HepG2 (cell line): Measurements from ENCODE around the gene MAP3K2. TPM values are rescaled to one million over a fixed set of nuclear protein-coding genes. Genes with fewer than 3 reads are reported as not detected.

Experiments used
- CBX1 ChIP-seq: IDR thresholded peaks from one replicate; pipeline ENCODE4 v1.6.1; 2016; ENCODE audit warnings: antibody characterized with exemption, low read depth
- CHCHD3 ChIP-seq: sonication (generic); formaldehyde crosslinking; IDR thresholded peaks from 2 replicates; pipeline ENCODE4 v1.8.0; 2022; ENCODE audit warnings: mild to moderate bottlenecking, missing genetic modification reagents, moderate library complexity
- HDAC1 ChIP-seq: sonication (generic); formaldehyde crosslinking; IDR thresholded peaks from 2 replicates; pipeline ENCODE4 v1.5.1; 2020; ENCODE audit warnings: mild to moderate bottlenecking, missing genetic modification reagents
- HMGA1 ChIP-seq: sonication (generic); formaldehyde crosslinking; conservative IDR thresholded peaks from 2 replicates; pipeline ENCODE4 v1.4.0; 2020; ENCODE audit warnings: missing genetic modification reagents
- HOXD1 ChIP-seq: sonication (generic); formaldehyde crosslinking; IDR thresholded peaks from 2 replicates; pipeline ENCODE4 v1.5.0; 2020; ENCODE audit warnings: missing genetic modification reagents
- JUN ChIP-seq: sonication (generic); formaldehyde crosslinking; IDR thresholded peaks from 2 replicates; pipeline ENCODE4 v1.4.0; 2020; ENCODE audit warnings: mild to moderate bottlenecking, missing genetic modification reagents
- MEIS2 ChIP-seq: sonication (generic); formaldehyde crosslinking; IDR thresholded peaks from 2 replicates; pipeline ENCODE4 v1.9.0; 2021; ENCODE audit warnings: mild to moderate bottlenecking, missing genetic modification reagents
- MTA3 ChIP-seq: sonication (generic); formaldehyde crosslinking; IDR thresholded peaks from 2 replicates; pipeline ENCODE4 v1.4.0; 2020; ENCODE audit warnings: missing genetic modification reagents
- NFATC3 ChIP-seq: sonication (generic); formaldehyde crosslinking; IDR thresholded peaks from 2 replicates; pipeline ENCODE4 v1.5.1; 2020; ENCODE audit warnings: mild to moderate bottlenecking, missing genetic modification reagents
- NFIB ChIP-seq: sonication (generic); formaldehyde crosslinking; IDR thresholded peaks from 2 replicates; pipeline ENCODE4 v1.9.0; 2021; ENCODE audit warnings: missing genetic modification reagents, mild to moderate bottlenecking, borderline replicate concordance
- POLR2AphosphoS2 ChIP-seq: IDR thresholded peaks from 2 replicates; pipeline ENCODE4 v1.6.1; 2011; ENCODE audit warnings: low read depth, low read length, improper control_type of control experiment
- RORA ChIP-seq: sonication (generic); formaldehyde crosslinking; IDR thresholded peaks from 2 replicates; pipeline ENCODE4 v1.5.0; 2020; ENCODE audit warnings: mild to moderate bottlenecking, missing genetic modification reagents, moderate library complexity
- TERF1 ChIP-seq: sonication (generic); formaldehyde crosslinking; IDR thresholded peaks from 2 replicates; pipeline ENCODE4 v1.8.0; 2022; ENCODE audit warnings: mild to moderate bottlenecking, missing genetic modification reagents, moderate library complexity
- TRIM24 ChIP-seq: sonication (generic); formaldehyde crosslinking; IDR thresholded peaks from 2 replicates; pipeline ENCODE4 v1.8.0; 2022; ENCODE audit warnings: mild to moderate bottlenecking, missing genetic modification reagents
- ZC3H4 ChIP-seq: sonication (generic); formaldehyde crosslinking; IDR thresholded peaks from 2 replicates; pipeline ENCODE4 v1.4.0; 2020; ENCODE audit warnings: missing genetic modification reagents, borderline replicate concordance
- ZGPAT ChIP-seq: IDR thresholded peaks from 2 replicates; pipeline ENCODE4 v1.6.1; 2016; ENCODE audit warnings: mild to moderate bottlenecking
- ZMYM2 ChIP-seq: sonication (generic); formaldehyde crosslinking; IDR thresholded peaks from 2 replicates; pipeline ENCODE4 v1.8.0; 2022; ENCODE audit warnings: mild to moderate bottlenecking, missing genetic modification reagents
- ZNF207 ChIP-seq: fragments of 450-650 bp; IDR thresholded peaks from 2 replicates; pipeline ENCODE4 v1.6.1; 2016; ENCODE audit warnings: antibody characterized with exemption, borderline replicate concordance
- ZNF225 ChIP-seq: sonication (generic); formaldehyde crosslinking; IDR thresholded peaks from 2 replicates; pipeline ENCODE4 v1.4.0; 2020; ENCODE audit warnings: mild to moderate bottlenecking, missing genetic modification reagents
- ZNF253 ChIP-seq: sonication (generic); formaldehyde crosslinking; IDR thresholded peaks from 2 replicates; pipeline ENCODE4 v1.8.0; 2022; ENCODE audit warnings: mild to moderate bottlenecking, missing genetic modification reagents, borderline replicate concordance
- ZNF260 ChIP-seq: sonication (generic); formaldehyde crosslinking; IDR thresholded peaks from 2 replicates; pipeline ENCODE4 v1.4.0; 2020; ENCODE audit warnings: missing genetic modification reagents, low read depth, mild to moderate bottlenecking, borderline replicate concordance
- ZNF513 ChIP-seq: sonication (generic); formaldehyde crosslinking; conservative IDR thresholded peaks from 2 replicates; pipeline ENCODE4 v1.5.0; 2020; ENCODE audit warnings: missing genetic modification reagents
- ZNF567 ChIP-seq: sonication (generic); formaldehyde crosslinking; IDR thresholded peaks from 2 replicates; pipeline ENCODE4 v1.8.1; 2023; ENCODE audit warnings: mild to moderate bottlenecking, missing genetic modification reagents, borderline replicate concordance
- ZNF576 ChIP-seq: sonication (generic); formaldehyde crosslinking; IDR thresholded peaks from 2 replicates; pipeline ENCODE4 v1.4.0; 2020; ENCODE audit warnings: mild to moderate bottlenecking, missing genetic modification reagents
- ZNF589 ChIP-seq: sonication (generic); formaldehyde crosslinking; conservative IDR thresholded peaks from 2 replicates; pipeline ENCODE4 v1.8.0; 2022; ENCODE audit warnings: mild to moderate bottlenecking, moderate library complexity, missing genetic modification reagents
- ZNF766 ChIP-seq: sonication (generic); formaldehyde crosslinking; IDR thresholded peaks from 2 replicates; pipeline ENCODE4 v1.5.0; 2020; ENCODE audit warnings: missing genetic modification reagents, borderline replicate concordance
- ZSCAN9 ChIP-seq: IDR thresholded peaks from 2 replicates; pipeline ENCODE4 v1.6.1; 2016; ENCODE audit warnings: borderline replicate concordance
- polyA plus RNA-seq, 8 experiments: library from polyadenylated mRNA; depleted of rRNA in 3 of 8; stranded (reverse) in 7 of 8; unstranded in 1 of 8; fragments of >200 nt; fragmentation: Illumina TruSeq in 4 of 8; extraction: Trizol in 4 of 8; gene quantifications; 2 replicates each; pipeline versions ENCODE4 v1.2.1 to v1.2.3, GENCODE V29; 2011 to 2016; ENCODE audit warnings: low read depth in 4 of 8, missing spikeins in 1 of 8, mixed read lengths in 1 of 8; ENCODE audit not compliant: insufficient read depth in 1 of 8
- total RNA-seq, 5 experiments: library from RNA; depleted of rRNA; stranded (reverse); fragments of >200 nt; fragmentation: Illumina TruSeq; extraction: Trizol; gene quantifications; 2 replicates each; pipeline ENCODE4 v1.2.3, GENCODE V29; 2016; ENCODE audit warnings: low read depth in 1 of 5

The MAP3K2 gene
- total and polyA plus RNA-seq, 2 of the 13 experiments (the other 11 are each of a cell fraction or from before 2014, with no cell fraction given), result 12.2 to 37.2 TPM

GRCh38 chr2:127408004-127408806 lies 20.4 kb upstream of the MAP3K2 start (continued):
- TF ChIP-seq TERF1 (CRISPR knock-in tag) (peak; percentile 61; the same call in 1 of the 2 replicates), MEIS2 (CRISPR knock-in tag) (peak; percentile 21; the same call in 1 of the 2 replicates), ZSCAN9 (CRISPR knock-in tag) (no peak), HMGA1 (CRISPR knock-in tag) (no peak), ZGPAT (CRISPR knock-in tag) (peak; percentile 65; the same call in 1 of the 2 replicates), MTA3 (no peak), ZNF225 (CRISPR knock-in tag) (no peak; the same call in 1 of the 2 replicates), ZNF260 (CRISPR knock-in tag) (peak; percentile 36; the same call in 1 of the 2 replicates), POLR2AphosphoS2 (no peak), CHCHD3 (CRISPR knock-in tag) (peak; percentile 87; the same call in 1 of the 2 replicates), RORA (CRISPR knock-in tag) (no peak), NFATC3 (CRISPR knock-in tag) (no peak), ZNF513 (CRISPR knock-in tag) (no peak), HDAC1 (CRISPR knock-in tag) (peak; percentile 73), TRIM24 (CRISPR knock-in tag) (no peak), ZNF766 (CRISPR knock-in tag) (no peak), ZNF589 (CRISPR knock-in tag) (no peak; the same call in 1 of the 2 replicates), ZMYM2 (no peak), JUN (peak; percentile 90), HOXD1 (peak; percentile 41), ZNF253 (no peak; the same call in 1 of the 2 replicates), NFIB (no peak), ZNF567 (CRISPR knock-in tag) (peak; percentile 86; the same call in 1 of the 2 replicates), ZNF207 (no peak), ZNF576 (CRISPR knock-in tag) (no peak), ZC3H4 (CRISPR knock-in tag) (no peak), CBX1 (peak; percentile 29)
